Measurements from ENCODE around the gene THSD7A. TPM values are rescaled to one million over a fixed set of nuclear protein-coding genes. Genes with fewer than 3 reads are reported as not detected.

The THSD7A gene
- total and polyA plus RNA-seq, 2 of the 8 experiments (the other 6 are each of a cell fraction or from before 2014, with no cell fraction given) = 0.44 to 1.2 TPM

GRCh38 chr7:11513460-11513859 lies 318.5 kb downstream of the THSD7A start (continued):
- TF ChIP-seq SIN3A (conservative IDR thresholded peaks at IDR 0.05 in 1 of 2, IDR thresholded peaks at IDR 0.05 in 1 of 2; ENCODE audit: low read depth in 1 of 2, low read length in 2 of 2) = no peak
- TF ChIP-seq BCL11A (IDR thresholded peaks at IDR 0.05; ENCODE audit: low read depth in 2 of 2, low read length in 2 of 2) = no peak
- TF ChIP-seq SIX5 (IDR thresholded peaks at IDR 0.05; ENCODE audit: low read depth, low read length) = no peak
- no peak for TF ChIP-seq POU5F1 (IDR thresholded peaks at IDR 0.05; ENCODE audit: low read depth, low read length)
- no peak for TF ChIP-seq KDM1A (IDR thresholded peaks at IDR 0.05; ENCODE audit: borderline replicate concordance, low read length)
- TF ChIP-seq RBBP5 (IDR thresholded peaks at IDR 0.05; ENCODE audit: borderline replicate concordance, low read depth, low read length) = no peak

Measured in H1 (cell line).